HG03571 (cell line): ENCODE measurements around the gene GAREM2.

Source experiments
- ATAC-seq: cut with Tn5 transposase; IDR thresholded peaks from one replicate; pipeline ENCODE4 v1.9.1; 2021; ENCODE audit not compliant: unreplicated experiment

The GAREM2 gene

GRCh38 chr2:26187114-26187513 lies 14.2 kb downstream of the GAREM2 start:
- ATAC-seq, result no peak

DNA sequence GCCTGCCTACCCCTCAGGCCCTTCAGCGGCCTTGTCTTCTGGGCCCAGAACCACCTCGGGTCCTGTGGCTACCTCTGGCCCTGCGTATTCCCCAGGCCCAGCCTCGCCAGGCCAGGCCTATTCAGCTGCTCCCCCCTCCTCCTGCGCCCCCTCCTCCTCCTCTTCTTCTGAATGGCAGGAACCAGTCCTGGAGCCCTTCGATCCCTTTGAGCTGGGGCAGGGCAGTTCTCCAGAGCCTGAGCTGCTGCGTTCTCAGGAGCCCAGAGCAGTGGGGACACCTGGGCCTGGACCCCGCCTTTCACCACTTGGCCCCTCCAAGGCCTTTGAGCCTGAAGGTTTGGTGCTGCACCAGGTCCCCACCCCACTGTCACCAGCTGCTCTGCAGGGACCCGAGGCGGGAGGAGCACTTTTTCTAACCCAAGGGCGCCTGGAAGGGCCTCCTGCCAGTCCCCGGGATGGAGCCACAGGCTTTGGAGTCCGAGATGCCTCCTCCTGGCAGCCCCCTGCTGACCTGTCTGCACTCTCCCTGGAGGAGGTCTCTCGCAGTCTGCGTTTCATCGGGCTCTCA lies 14.7 kb downstream of the GAREM2 start:
- ATAC-seq, result no peak

- no peak for ATAC-seq
Measured at GRCh38 chr2:26189123-26189522, 16.2 kb downstream of the GAREM2 start.

DNA sequence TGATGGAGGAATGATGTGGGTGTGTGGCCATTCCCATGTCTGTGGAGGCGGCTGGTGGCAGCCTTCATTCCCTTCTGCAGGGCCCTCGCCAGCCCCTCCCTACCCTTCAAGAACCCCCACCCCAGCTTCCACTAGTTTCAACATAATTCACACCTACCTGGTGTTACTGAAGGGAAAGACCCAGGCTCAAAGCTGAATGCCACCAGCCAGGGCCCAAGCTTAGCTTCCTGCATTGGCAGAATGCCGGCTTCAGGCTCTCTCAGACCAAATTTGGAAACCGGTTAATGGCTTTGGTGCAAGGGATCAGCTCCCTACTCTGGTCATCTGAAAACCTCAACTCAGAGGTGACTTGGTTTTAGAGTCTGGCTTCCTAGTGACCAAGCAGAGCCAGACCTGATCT lies 16.9 kb downstream of the GAREM2 start:
- no peak for ATAC-seq

DNA sequence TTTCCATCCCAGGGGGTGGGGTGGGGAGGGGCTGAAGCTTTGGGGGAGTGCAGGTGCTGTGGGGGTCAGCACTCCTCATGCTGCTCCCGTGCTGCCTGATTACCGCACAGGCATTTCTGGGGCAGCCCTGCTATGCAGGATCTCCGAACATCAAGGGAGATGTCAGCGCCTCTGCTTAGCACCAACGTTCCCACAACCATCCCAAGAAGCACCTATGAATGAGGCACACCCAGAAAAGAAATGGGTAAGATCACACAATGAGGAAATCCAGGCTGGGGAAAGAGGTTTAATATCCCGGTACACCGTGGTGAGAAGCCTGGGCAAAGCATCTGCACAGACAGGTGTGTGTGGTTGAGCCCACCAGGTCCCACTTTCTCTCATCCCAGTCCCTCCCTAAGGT lies 17.5 kb downstream of the GAREM2 start:
- no peak for ATAC-seq

GRCh38 chr2:26191316-26192159 lies 18.6 kb downstream of the GAREM2 start:
- ATAC-seq, result no peak

GRCh38 chr2:26193578-26194231 lies 20.8 kb downstream of the GAREM2 start:
- ATAC-seq, result no peak

- no peak for ATAC-seq
Measured at GRCh38 chr2:26195040-26195984, 22.4 kb downstream of the GAREM2 start.

GRCh38 chr2:26196683-26197418 lies 24.0 kb downstream of the GAREM2 start:
- ATAC-seq, result no peak

DNA sequence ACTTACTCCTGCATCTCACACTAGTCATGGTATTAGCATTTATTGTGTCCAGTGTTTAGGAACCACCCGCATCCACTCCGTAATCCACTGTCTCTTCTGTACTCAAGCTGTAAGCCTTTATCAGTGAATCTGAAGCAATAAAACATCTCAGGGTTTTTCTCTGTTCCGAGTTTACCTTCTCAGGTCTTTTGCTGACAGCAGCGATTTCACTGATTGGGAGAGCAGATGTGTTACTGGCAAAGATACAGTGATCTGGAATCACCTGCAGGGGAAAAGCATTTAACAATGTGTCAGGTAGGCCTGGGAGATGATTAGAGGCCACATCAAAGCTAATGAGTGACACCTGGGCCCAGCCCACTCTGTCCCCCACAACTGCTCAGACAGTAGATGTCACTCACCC lies 24.6 kb downstream of the GAREM2 start:
- ATAC-seq, result no peak

GRCh38 chr2:26202981-26203490 lies 30.1 kb downstream of the GAREM2 start:
- no peak for ATAC-seq

DNA sequence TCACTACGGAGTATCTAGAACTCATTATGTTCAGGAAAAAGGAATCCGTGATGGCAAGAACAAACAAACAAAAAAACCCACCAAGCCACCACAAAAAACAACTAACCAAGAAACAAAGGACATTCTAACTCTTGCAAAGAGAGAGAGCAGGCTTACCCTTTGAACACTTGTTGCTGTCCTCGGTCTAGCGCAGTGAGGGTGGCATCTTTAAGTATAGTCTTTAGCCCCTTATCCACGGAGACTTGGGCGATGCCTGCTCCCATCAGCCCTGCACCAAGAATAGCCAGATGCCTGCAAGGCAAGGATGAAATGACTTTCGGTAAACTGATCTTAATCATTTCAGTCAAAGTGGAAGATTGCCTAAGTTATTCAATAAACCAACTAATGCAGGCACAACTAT lies 31.0 kb downstream of the GAREM2 start:
- no peak for ATAC-seq

DNA sequence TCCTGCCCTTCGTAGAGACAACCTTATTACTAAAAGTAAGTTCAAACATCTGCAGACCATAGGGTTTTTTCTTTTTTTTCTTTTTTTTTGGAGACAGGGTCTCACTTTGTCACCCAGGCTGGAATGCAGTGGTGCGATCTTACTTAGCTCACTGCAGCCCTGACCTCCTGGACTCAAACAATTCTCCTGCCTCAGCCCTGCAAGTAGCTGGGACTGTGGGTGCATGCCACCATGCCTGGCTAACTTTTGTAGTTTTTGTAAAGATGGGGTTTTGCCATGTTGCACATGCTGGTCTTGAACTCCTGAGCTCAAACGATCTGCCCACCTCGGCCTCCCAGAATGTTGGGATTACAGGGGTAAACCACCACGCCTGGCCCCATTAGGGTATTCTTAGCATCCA lies 39.1 kb downstream of the GAREM2 start:
- ATAC-seq, result no peak

DNA sequence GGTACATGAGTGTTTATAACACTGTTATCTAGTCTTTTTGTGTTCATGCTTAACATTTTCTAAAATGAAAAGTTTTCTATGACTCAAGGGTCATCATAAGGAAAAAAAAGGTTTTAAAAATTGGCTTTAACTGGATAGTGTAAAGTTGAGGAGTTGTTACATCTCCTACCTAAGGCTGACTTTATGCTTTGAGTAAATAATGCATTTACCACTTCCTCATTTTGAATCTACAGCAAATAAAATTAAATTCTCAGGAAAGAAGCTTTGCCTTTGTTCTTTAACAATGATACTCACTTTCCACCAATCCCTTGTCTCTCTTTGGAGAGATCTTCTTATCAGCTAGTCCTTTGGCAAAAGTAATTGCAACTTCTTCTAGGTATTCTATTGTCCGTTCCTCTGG lies 41.9 kb downstream of the GAREM2 start:
- no peak for ATAC-seq

- no peak for ATAC-seq
Measured at GRCh38 chr2:26215833-26216232, 42.9 kb downstream of the GAREM2 start.

GRCh38 chr2:26216587-26216986 lies 43.7 kb downstream of the GAREM2 start:
- no peak for ATAC-seq

DNA sequence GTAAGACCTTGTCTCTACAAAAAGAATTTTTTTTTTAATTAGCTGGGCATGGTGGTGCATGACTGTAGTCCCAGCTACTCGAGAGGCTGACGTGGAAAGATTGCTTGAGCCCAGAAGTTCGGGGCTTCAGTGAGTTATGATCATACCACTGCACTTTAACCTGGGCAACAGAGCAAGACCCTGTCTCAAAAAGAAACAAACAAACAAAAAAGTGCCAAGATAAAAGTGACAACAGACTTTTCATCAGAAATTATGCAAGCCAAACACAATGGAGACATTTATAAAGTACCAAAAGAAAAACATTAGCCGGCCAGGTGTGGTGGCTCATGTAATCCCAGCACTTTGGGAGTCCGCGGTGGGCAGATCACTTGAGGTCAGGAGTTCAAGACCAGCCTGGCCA lies 44.8 kb downstream of the GAREM2 start:
- ATAC-seq, result no peak

DNA sequence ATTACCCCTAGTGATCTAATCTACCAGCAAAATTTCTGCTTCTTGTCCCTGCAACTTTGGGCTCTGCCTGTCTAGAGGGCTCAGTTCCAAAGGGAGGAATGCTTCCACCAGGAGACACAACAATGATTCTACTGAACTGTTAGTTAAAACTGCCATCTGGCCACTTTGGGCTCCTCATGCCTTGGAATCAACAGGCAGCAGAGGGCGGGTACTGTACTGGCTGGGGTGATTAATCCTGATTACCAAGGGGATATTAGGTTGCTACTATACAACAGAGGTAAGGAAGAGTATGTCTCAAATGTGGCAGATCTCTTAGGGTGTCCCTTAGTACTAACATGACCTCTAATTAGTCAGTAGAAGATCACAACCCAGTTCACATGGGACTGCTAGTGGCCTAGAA lies 50.1 kb downstream of the GAREM2 start:
- ATAC-seq, result no peak

DNA sequence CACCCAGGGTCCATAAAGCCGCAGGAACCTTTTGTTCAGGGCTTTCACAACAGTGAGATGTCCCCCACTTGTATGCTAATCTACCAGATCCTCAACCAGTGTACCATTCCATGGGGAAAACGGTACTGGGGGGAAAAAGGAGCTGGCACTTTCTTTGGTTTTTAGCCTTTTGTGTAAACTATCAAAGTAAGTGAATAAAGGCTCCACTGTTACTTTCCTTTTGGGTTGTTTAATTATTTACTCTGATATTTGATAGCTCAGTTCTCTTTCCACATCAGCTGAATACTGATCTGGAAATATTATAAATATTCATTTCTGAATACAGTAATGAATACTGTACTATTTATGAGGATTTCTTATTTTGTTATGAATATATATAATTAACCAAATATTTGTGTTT lies 51.2 kb downstream of the GAREM2 start:
- no peak for ATAC-seq

- ATAC-seq, result no peak
Measured at GRCh38 chr2:26229595-26229994, 56.7 kb downstream of the GAREM2 start.
